ENCODE results near the gene GUCY1A2.

GUCY1A2 gene

DNA sequence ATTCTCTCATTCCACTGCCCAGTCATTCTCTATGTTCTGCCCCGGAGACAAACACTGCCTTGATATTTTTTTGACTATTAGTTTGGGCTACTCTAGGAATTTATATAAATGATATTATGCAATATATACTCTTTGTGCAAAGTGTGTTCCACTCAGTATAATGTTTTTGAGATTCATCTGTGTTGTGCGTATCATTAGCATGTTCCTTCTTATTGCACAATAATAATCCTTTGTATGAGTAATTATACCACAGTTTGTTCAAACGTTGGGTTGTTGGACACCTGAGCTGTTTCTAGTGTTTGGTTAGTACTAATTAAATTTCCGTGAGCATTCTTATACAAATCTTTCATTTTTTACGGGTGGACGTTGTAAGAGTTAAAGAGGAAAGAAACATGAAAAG is 390.6 kb downstream of the GUCY1A2 start:
- no peaks in the 10 kb centered on the region for H3K27me3 ChIP-seq (ENCODE audit: insufficient read depth, low read depth)
- no peaks in the 10 kb centered on the region for H4K20me1 ChIP-seq (ENCODE audit: insufficient read depth)
- H3K79me2 ChIP-seq (ENCODE audit: insufficient read depth, low read depth) = no peaks in the 10 kb centered on the region
- H3K27ac ChIP-seq = no peak overlapping the region
- H3K4me3 ChIP-seq (IDR thresholded peaks at IDR 0.05; ENCODE audit: insufficient read depth, low read depth, low read length) = no peak overlapping the region
- H3K4me2 ChIP-seq = no peak overlapping the region
- no peak overlapping the region for H2AFZ ChIP-seq (ENCODE audit: low read depth)
- no peaks in the 10 kb centered on the region for H3K36me3 ChIP-seq (ENCODE audit: insufficient read depth)
- no peak overlapping the region for H3K9ac ChIP-seq
- no peak for TF ChIP-seq CTCF (conservative IDR thresholded peaks at IDR 0.05; ENCODE audit: low read depth, low read length)
- no peaks in the 10 kb centered on the region for H3K4me1 ChIP-seq (ENCODE audit: low read depth, poor library complexity, severe bottlenecking)

DNA sequence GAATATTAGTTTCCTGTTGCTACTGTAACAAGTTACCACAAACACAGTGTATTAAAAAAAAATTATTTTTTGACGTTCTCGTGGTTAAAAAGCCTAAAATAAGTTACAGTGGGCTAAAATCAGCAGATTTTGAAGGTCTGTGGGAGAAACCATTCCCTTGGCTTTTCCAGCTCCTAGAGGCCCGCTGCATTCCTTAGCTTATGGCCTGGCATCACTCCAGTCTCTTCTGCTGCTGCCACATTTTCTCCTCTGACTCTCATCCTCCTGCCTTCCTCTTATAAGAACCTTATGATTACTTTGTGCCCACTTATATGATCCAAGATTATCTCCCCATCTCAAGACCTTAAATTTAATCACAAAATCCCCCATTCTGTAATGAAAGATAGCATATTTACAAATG is 392.7 kb downstream of the GUCY1A2 start:
- no peak overlapping the region for H3K27ac ChIP-seq
- H4K20me1 ChIP-seq (ENCODE audit: insufficient read depth) = no peaks in the 10 kb centered on the region
- no peaks in the 10 kb centered on the region for H3K4me1 ChIP-seq (ENCODE audit: low read depth, poor library complexity, severe bottlenecking)
- no peak overlapping the region for H2AFZ ChIP-seq (ENCODE audit: low read depth)
- TF ChIP-seq CTCF (conservative IDR thresholded peaks at IDR 0.05; ENCODE audit: low read depth, low read length) = no peak
- no peak overlapping the region for H3K4me2 ChIP-seq
- no peaks in the 10 kb centered on the region for H3K36me3 ChIP-seq (ENCODE audit: insufficient read depth)
- no peaks in the 10 kb centered on the region for H3K27me3 ChIP-seq (ENCODE audit: insufficient read depth, low read depth)
- H3K79me2 ChIP-seq (ENCODE audit: insufficient read depth, low read depth) = no peaks in the 10 kb centered on the region
- H3K9ac ChIP-seq = no peak overlapping the region
- no peak overlapping the region for H3K4me3 ChIP-seq (IDR thresholded peaks at IDR 0.05; ENCODE audit: insufficient read depth, low read depth, low read length)

DNA sequence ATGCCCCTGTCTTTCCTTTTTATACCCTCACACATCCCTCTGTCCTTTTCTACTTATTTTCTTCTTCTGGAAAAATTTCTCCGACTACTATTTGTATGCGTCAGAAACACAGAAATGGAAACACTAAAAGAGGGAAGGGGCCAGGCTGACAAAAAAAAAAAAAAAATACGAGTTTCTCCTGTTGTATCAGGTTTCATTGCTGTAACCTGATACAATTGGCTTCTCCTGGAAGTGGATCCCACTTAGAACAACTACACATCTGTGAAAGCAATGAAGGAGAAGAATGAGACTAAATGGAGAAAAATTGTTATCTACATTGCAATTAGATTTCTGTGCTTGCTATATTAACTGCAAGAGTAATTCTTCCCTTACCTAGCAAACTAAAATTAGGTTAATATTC is 393.9 kb downstream of the GUCY1A2 start:
- H4K20me1 ChIP-seq (ENCODE audit: insufficient read depth) = no peaks in the 10 kb centered on the region
- no peak overlapping the region for H3K4me3 ChIP-seq (IDR thresholded peaks at IDR 0.05; ENCODE audit: insufficient read depth, low read depth, low read length)
- no peak overlapping the region for H3K4me2 ChIP-seq
- no peaks in the 10 kb centered on the region for H3K4me1 ChIP-seq (ENCODE audit: low read depth, poor library complexity, severe bottlenecking)
- no peaks in the 10 kb centered on the region for H3K27me3 ChIP-seq (ENCODE audit: insufficient read depth, low read depth)
- no peak overlapping the region for H2AFZ ChIP-seq (ENCODE audit: low read depth)
- H3K79me2 ChIP-seq (ENCODE audit: insufficient read depth, low read depth) = no peaks in the 10 kb centered on the region
- no peak for TF ChIP-seq CTCF (conservative IDR thresholded peaks at IDR 0.05; ENCODE audit: low read depth, low read length)
- H3K27ac ChIP-seq = no peak overlapping the region
- H3K9ac ChIP-seq = no peak overlapping the region
- no peaks in the 10 kb centered on the region for H3K36me3 ChIP-seq (ENCODE audit: insufficient read depth)
